Eye (tissue), 1 donor: ENCODE data around the gene SLC4A1.

ENCODE experiments used
- DNase-seq: peaks from one replicate; pipeline ENCODE4 v3.0.0-alpha.2; 2015

The SLC4A1 gene

DNA sequence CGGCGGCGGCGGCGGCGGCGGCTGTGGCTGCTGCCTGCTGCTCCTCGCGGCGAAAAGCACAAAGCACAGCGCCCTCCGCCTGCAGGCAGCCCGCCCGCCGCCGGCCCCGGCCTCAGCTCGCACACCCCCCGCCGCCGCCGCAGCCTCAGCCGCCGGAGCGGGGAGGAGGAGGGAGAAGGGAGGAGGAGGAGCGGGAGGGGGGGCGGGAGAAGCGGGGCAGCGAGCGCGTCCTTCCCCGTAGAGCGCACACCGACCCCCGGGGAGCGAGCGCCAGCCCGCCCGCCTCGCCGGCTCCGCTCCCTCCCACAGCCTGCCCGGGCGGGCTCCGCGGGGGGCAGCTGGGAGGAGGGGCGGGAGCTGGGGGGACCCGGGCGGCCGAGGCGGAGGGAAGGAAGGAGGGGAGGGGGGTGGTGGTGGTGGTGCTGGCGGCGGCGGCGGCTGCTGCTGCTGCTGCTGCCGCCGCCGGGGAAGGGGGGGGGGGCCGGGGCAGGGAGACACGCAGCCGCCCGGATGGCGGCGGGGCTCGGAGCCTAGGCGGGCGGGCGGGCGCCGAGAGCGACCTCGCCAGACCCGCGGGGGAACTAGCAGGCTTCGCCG lies 48.2 kb downstream of the SLC4A1 start, which contains the start of gene UBTF:
UBTF (minus strand) TSS at position 60 of the 597 bp plus-strand sequence. CDS start 1,446 bp downstream, outside the sequence.
- peak; percentile 92 for DNase-seq

DNA sequence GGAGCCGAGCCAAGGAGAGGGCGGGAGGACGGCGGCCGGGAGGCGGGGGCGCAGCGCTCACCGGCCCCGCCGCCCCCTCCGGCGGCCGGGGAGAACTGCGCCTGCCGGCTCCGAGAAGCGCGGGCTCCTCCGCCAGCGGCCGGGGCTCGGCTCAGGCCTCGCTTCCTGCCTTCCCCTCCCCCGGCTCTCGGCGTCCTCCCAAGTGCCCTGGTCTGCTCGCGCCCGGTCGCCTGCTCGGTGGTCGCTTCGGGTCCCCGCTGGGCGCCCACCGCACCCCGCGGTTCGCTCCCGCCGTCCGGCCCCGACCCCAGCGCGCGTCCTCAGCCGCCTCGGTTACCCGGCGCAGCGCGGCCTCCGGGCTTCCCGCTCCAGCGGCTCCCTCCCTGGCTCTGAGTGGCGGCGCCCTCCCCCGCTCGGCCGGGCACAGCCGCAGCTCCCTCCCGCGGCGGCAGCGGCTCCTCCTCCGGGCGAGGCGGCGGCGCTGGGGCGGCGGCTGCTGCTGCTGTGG lies 48.8 kb downstream of the SLC4A1 start:
- peak; percentile 86 for DNase-seq

DNA sequence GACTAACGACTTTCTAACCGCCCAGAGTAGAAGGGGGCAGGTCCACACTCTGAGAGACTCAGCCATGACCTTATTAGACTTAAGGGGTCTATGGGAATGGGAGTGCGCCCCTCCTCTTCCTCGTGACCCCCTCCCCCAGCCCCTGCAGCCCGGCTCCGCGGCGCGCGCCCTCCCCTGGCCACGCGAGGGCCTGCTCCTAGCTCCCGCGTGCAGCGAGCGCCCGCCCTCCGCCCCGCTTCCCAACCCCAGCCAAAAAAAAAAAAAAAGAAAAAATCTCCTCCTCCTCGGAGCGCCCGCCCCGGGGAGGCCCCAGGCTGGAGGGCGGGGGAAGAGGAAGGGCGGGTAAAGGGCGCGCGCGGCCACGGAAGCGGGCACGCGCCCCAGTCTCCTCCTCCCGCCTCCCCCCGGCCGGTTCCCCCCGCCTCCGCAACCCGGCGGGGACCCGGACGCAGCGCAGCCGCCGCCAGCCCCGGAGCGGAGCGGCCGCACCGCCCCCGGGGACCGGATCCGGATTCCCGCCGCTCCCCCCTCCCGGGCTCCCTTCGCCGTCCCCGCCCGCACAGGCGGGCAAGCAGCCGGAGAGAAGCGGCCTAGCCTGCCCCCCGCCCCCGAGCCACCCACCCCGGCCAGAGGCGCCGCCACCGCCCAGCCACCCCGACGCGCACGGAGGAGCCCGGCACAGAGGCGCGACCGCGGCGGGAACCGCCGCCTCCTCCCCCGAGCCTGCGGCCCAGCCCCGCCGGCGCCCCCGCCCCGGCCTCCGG lies 49.4 kb downstream of the SLC4A1 start:
- peak; percentile 96 for DNase-seq

DNA sequence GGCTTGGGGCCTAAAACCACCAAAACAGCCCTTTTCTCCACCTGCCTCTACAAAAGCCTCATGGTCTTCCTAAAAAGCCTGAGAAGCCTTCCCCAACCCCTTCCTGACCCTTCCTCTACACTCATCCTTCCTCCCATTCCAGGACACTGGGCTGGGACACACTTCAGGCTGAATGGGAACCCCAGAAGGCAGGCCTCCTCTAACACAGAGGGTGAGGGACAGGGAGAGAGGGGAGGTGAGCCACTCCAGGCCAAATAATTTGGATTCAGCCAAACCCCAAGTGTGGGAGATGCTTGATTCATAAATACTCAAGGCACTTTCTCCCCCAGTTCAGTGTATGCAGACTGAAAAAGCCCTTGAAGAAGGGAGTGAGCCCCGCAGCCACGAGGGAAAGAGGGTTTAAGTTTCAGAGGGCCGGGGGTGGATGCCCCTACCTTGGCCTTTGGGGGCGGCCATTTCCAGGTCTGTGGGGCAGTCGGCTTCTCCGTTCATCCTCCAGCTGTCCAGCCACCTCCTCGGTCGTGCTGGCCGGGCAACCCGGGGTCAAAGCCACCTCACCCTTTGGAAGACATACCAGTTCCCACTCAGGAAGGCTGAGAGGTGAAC lies 50.1 kb downstream of the SLC4A1 start:
- DNase-seq = no peak

DNA sequence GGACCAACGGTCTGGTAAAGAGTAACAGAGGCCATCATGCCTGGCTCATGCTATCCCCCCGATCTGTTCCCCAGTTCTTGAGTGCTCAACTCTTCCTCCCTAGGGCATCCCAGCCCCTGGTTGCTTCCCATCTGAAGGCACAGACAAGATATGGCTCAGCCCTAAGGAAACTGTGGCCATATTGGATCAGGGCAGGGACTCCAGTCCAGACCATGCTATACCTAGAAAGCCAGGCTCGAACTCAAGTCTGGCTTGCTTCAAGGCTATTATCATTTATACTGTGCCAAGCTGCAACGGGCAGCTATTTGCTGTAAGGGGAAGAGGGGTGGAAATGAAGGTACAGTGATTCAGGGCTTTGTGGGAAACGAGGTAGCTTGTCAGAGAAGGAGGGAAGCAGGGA lies 51.2 kb downstream of the SLC4A1 start:
- DNase-seq = no peak

DNA sequence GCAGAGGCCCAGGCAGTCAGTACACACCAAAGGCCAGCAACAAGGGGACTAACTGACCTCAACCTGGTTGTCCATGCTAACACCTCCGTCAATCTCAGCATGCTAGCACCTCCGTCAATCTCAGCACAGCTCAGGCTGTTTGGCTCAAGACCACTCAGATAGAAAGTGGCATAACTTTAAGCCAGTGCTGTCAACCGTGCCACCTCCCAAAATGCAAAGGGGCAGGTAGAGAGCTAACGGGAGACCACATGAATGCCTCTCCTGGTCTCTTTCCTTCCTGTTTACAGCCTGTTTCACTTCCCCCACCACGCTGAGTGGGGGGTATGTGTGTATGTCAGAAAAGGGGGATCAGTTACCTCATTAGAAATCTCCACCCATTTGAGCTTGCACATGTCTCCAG lies 51.8 kb downstream of the SLC4A1 start:
- no peak for DNase-seq

DNA sequence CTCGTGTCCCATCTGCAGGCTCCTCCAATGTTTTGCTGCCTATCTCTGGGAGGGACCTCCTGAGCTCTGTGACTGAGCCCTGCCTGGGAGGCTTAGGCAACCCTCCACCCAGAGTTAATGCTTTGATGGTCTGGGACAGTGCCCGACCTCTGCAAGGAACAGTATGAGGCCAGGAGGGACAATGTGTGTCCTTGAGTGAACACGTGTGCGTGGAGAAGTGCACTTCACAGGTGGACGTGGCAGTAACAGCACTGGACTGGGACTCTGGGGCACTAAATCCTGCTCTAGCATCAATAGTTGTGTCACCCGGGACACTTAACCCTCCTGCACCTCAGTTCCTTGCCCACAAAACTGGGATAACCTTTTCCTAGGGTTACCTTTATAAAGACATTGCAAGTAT lies 53.0 kb downstream of the SLC4A1 start:
- no peak for DNase-seq

DNA sequence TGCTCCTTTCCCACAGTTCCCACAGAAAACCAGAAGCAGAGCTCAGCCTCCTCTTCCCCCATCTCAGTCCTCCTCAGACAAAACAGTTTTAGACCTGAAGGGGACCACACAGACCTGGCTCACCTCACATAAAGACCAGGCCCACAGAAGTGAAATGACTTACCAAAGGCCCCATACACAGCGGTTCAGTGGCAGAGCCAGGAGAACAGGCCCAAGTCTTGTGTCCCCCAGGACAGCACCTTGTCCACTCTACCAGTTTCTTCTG lies 53.8 kb downstream of the SLC4A1 start:
- no peak for DNase-seq

DNA sequence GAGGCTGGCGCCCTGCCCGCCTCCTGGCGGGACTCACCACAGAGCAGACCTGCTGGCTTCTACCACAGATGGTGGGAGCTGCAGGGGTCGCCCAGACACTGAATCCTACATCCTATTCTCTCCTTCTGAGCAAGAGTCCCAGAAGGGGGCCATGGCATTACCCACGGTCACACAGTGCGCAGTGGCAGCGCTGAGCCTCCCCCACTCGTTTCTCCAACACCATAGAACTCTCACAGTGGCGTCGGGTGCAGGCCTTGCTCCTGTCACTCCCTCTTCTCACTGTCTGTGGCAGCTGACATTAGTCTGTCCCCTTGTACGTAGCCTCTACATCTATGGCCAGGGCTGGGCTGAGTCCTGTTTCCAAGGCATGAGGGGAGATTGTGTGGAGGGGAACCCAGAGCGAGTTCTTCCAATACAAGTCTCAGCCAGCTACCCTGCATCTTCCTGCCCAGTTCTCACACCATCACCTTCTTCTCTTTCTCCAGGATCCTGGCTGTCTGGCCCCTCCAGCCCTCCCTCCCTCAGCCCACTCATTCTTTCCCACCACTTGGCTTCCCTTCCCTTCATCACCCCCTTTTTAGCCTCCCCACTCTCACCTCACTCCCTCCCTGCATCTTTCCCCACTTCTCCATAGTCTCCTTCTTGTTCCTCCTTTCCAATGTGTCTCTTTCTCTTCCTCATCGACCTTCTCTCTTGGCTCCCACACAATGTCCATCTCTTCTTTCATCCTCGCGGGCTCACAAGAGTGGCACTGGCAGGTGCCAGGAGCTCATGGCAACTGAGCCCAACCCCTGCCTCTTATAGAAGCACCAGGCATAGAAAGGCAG lies 54.3 kb downstream of the SLC4A1 start:
- no peak for DNase-seq

DNA sequence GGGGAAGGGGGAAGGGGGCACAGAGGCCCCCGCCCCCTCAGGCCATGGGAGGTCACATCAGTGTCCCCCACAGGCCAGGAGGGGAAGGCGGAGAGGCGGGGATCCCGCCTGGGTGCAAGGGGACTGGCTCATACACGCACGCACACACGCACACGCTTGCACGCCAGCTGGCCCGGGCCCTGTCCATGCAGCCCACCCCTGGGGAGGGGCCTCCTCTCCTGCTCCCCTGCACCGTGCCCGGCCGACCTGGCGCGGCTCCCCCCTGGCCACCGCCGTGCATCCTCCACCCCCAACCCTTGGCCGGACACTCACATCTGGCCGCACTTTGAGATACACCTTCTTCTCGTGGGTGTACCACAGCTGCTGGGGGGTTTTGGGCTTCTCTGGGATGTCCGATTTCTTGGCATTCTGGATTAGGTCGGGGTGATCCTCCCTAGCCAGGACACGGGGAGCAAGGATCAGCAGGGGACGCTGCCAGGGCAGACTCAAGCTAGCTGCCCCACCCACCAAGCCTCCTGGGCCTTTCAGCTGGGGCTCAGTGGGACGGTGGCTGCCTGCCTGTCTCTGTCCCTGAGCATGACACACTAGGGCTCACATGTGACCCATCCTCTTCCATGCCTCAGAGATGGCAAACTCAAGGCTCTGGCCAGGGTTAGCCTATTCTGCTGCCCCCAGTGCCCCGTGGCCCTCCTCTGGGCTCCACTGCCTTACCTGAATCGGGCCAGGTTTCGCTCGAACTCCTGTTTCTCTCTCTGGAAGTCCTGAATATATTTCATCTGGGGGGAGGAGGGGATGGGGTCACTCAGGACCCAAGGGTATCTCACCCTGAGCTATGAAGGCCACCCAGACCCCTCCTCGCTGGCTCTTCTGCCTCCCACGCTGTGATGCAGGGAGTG lies 55.2 kb downstream of the SLC4A1 start:
- DNase-seq = no peak

DNA sequence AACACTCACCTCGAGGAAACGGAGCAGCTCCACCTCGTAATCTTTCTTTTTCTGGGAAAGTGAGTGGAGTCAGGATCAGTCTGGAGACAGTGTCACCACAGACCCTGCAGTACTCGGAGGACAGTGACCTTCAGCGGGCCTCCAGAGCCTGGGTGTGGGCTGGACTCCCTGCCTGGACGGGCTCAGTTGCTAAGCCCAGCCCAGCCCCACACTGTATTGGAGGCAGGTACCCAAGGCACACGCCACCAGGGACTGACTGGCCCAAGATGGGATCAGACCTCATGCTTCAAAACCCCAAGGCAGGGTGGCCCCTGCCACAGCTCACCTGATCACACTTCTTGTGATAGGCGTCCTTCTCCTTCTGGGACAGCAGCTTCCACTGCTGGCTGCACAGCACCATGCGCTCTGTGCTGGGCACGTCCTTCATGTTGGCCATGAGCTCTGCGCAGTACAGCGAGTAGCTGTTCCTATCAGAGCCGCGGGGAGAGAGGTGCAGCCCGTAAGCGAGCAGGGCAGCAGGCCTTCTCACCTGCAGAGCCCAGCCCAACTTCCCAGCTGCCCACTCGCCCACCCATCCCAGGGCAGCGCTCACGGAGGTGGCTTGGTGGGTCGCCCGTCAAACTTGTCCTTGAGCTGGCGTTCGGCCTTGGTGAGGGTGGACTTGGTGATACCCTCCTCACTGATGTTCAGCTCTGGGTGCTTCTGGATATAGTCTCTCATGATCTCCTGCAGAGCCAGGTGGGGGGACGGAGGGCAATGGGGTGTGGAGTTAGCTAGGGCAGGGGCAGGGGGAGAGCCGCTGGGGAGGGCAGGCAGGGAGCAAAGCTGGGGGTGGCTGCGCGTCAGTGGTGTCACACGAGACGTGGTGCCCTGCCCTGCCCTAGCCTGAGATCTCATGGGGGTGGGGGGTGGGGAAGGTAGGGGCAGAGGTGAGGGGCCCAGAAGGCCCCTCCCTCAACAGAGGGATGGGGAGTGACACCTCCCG lies 56.4 kb downstream of the SLC4A1 start:
- DNase-seq = no peak

DNA sequence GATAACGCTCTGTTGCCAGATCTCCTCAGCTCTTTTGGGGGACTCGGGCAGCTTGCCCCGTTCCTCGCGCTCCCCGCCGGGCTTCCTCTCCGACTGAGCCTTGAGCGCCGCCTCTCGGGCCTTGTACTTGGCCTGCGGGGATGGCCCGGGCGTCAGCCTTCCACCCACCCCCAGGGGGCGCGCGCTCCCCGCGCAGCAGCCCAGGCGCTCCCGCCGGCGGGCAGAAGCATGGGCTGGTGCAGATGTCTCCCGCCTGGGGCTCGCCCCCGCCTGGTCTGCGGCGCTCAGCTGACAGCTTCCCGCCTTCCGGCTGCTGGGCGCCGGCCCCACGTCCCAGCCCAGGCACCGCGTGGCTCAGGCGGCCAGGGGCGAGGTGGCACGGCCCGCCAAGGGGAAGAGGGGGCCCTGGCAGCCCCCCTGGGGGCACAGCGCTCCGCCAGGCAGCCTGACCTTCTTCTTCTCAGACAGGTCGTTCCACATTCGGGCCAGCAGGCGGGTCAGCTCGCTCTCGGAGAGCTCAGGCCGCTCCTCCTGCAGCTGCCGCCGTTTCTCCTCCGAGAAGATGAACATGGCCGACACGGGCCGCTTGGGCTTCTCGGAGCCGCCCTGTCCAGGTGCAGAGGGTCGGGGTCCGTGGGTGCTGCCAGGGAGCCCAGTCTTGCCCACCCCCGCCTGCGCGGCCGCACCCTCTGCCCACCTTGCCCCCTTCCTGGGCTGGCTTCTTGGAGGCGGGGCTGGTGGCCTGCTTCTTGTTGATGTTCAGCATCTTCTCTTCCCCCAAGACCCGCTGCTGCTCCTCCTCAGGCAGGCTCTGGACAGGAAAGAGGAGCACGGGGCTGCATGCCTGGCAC lies 57.4 kb downstream of the SLC4A1 start:
- peak; percentile 92 for DNase-seq

DNA sequence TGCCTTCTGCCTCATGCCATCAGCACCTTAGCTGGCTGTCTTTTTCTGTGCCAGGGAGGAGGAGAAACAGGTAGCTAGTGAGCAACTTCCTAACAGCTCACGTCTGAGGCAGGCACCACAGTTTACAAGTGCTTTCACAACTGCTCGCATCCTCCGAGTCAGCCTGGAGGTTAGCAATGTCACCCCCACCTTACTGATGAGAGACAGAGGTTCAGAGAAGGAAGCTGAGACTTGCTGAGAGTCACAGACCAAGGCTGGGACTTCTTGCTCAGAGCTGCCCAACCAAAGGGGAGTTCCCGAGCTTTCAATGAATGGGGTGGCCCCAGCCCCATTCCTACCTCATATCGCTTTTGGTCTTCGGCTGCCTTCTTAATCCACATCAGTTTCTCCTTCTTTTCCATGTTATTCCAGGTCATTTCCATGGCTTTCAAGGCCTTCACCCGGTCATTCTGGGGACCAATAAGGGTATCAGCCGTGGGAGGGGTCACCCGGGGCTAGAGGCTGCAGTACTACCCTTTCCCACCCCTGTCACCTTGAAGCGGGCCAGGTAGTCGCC lies 58.1 kb downstream of the SLC4A1 start:
- DNase-seq = no peak

DNA sequence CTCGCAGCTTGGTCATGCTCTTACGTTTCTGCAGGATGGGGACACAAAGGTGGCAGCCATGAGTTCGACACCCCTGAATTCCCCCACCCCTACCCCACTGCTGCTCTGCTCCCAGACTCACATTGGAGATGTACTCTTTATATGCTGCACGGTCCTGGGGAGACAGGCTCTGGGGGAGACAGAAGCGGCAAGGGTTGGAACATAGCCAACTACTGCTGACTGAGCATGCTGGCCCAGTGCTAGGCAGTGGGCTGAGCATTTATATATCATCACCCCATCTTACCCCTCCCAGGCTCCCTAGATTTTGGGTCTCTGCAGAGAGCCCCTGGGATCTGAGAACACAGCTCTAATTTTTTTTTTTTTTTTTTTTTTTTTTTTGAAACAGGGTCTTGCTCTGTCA lies 60.2 kb downstream of the SLC4A1 start:
- DNase-seq = no peak

DNA sequence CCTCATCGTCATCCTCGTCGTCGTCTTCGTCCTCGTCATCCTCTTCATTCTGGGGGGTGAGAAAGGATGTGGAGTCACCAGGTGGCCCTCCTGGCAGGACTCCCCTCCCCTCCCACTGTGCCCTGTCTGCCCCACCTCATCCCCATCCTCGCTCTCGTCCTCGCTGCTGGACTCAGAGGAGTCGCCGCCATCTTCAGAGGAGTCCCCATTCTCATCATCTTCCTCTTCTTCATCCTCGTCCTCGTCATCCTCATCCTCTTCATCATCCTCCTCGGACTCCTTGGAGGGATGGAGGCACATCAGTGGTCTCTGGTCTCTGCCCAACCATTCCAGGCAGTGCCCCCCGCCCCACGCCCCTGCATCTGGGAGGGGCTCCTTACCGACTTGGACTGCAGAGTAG lies 60.6 kb downstream of the SLC4A1 start:
- DNase-seq = no peak

DNA sequence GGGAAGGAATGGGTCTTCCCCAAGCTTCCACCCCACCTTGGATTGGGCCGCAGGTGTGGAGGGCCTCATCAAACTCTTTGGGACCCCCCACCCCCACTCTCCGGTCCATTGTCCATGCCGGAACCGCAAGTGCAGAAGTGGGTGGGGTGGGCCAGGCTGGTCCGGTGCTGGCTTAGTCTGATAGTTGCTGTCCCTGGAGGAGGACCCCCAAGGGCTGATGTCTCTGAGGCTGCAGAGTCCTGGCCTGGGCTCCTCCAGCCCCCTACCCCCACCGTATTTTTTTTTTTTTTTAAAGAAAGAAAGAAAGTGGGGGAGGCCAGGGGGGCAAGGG lies 61.1 kb downstream of the SLC4A1 start:
- no peak for DNase-seq

DNA sequence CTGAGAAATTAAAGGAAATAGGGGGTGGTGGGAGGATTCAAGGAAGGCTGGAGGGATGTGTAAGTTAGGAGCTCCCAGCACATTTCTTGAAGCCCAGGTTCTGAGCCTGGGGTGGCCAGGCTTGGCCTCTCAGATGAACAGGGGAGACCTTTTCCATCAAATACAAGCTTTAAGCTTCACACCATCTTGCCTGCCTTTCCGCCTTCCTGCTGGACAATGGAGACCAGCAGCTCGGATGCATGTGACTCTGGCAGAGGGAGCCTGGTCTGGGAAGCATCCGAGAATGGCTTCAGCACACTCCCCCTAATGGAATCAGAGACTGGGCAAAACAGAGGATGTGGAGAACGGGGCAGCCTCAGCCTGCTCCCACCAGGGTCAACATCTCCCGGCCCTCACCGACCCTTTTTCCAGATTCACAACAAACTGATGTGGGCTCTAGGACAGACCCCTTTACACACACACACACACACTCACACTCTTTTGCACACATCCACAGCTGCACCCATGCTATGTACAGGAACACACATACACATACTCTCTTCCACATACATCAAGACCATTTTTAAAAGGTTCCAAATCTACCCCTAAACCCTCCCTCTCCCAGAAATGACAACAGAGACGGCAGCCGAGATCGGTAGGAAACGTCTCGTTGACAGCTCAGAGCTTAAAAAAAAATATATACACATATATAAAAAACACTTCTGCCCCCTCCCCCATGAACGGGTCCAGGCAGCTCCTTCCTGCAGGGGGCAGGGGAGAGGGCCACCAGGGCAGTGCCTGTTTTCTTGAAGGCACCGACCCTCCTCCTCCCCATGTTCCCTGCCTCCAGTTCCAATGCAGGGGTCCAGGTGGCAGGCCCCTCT lies 61.7 kb downstream of the SLC4A1 start:
- DNase-seq = no peak

DNA sequence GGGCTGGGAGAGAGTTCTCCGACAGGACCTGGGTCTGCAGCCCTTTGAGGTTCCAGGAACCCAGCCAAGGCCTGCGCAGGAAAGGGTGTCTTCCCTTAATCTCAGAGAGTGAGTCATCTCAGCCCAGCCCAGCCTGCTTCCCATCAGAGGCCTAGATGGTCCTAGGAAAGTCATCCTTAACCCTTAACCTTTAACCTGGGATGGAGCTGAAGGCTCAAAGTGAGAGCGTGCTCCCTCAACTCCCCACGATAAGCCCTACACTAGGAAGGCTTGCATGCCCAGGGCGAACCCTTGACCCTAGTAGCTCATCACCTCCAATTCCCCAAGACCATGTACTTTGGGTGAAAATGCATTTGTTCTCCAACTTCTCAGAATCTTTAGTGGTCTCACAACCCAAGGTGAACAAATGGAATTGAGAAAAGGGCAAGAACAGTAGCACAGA lies 63.5 kb downstream of the SLC4A1 start:
- DNase-seq = no peak
